Endothelial cell of umbilical vein (primary cell): ENCODE measurements around the gene CCDC73. TPM values are rescaled to one million over a fixed set of nuclear protein-coding genes. Genes with fewer than 3 reads are reported as not detected.

Experiments
- BruUV-seq: library from RNA; stranded (reverse); fragments of 400-500 nt; replicated peaks from 2 replicates; lab custom pipeline; 2021; lab: Mats Ljungman, UMichigan
- CTCF ChIA-PET: fragments of 300-600, 350-600 bp; sonication (Branson Sonifier 250); formaldehyde crosslinking; loops from one replicate; lab custom pipeline; 2021; ENCODE audit warnings: antibody characterized with exemption, inconsistent platforms; lab: Charles Lee
- POLR2A ChIA-PET: fragments of 300-600, 350-600 bp; sonication (Branson Sonifier 250); formaldehyde crosslinking; loops from one replicate; lab custom pipeline; 2021; ENCODE audit warnings: antibody characterized with exemption, inconsistent platforms; lab: Charles Lee
- DNase-seq: peaks from one replicate; pipeline ENCODE4 v3.0.0-alpha.2; 2011; ENCODE audit warnings: low read depth, low spot score
- FAIRE-seq: peaks from 2 replicates; lab custom pipeline; 2011; peaks lifted over from hg19 to GRCh38; lab: Jason Lieb, UNC
- H2AFZ ChIP-seq: 2 replicates; pipeline ENCODE4 v1.6.0; 2012; ENCODE audit warnings: low read depth, low read length, control low read depth, inconsistent platforms
- H3K27ac ChIP-seq: 2 replicates; pipeline ENCODE4 v1.5.1; 2011; ENCODE audit warnings: low read depth, mild to moderate bottlenecking, control low read depth, low read length, moderate library complexity; ENCODE audit not compliant: insufficient read depth
- H3K27me3 ChIP-seq, 2 experiments: 2 replicates each; pipeline versions ENCODE4 v1.6.0 to v1.6.1; 2011; ENCODE audit warnings: low read length in 2 of 2, mixed read lengths in 1 of 2; ENCODE audit not compliant: control insufficient read depth in 2 of 2, insufficient read depth in 2 of 2
- H3K36me3 ChIP-seq, 2 experiments: 2 replicates in 1 of 2; 3 replicates in 1 of 2; pipeline ENCODE4 v1.5.1; 2011; ENCODE audit warnings: low read length in 2 of 2, mild to moderate bottlenecking in 1 of 2, moderate library complexity in 1 of 2; ENCODE audit not compliant: control insufficient read depth in 2 of 2, insufficient read depth in 2 of 2; ENCODE audit errors: extremely low read depth in 1 of 2
- H3K4me1 ChIP-seq: 3 replicates; pipeline ENCODE4 v1.5.1; 2011; ENCODE audit warnings: mild to moderate bottlenecking, low read length; ENCODE audit not compliant: control insufficient read depth, insufficient read depth; ENCODE audit errors: extremely low read depth
- H3K4me2 ChIP-seq: 2 replicates; pipeline ENCODE4 v1.6.1; 2011; ENCODE audit warnings: low read length, control low read depth, mixed read lengths; ENCODE audit not compliant: insufficient read depth
- H3K4me3 ChIP-seq, 3 experiments: fragments of 200-600 bp in 1 of 3; sonication (generic), shearing (Covaris generic) in 1 of 3; replicated peaks in 1 of 3; 2 replicates each; pipeline ENCODE4 v1.5.1; 2011 to 2016; ENCODE audit warnings: control low read depth in 3 of 3, low read length in 3 of 3, mild to moderate bottlenecking in 2 of 3, inconsistent platforms in 1 of 3, low read depth in 1 of 3, moderate library complexity in 1 of 3; ENCODE audit not compliant: insufficient read depth in 1 of 3
- H3K79me2 ChIP-seq: 2 replicates; pipeline ENCODE4 v1.6.0; 2012; ENCODE audit warnings: low read length, inconsistent platforms; ENCODE audit not compliant: control insufficient read depth, insufficient read depth
- H3K9ac ChIP-seq: replicated peaks from 2 replicates; pipeline ENCODE3; 2011; ENCODE audit warnings: low read length, control low read depth; ENCODE audit not compliant: insufficient read depth; ENCODE audit errors: extremely low read depth
- H3K9me1 ChIP-seq: replicated peaks from 3 replicates; pipeline ENCODE4 v1.6.0; 2011; ENCODE audit warnings: mild to moderate bottlenecking, low read length; ENCODE audit not compliant: control insufficient read depth, insufficient read depth; ENCODE audit errors: extremely low read depth
- H3K9me3 ChIP-seq: replicated peaks from 2 replicates; pipeline ENCODE4 v1.5.1; 2012; ENCODE audit warnings: low read length, inconsistent platforms; ENCODE audit not compliant: control insufficient read depth, insufficient read depth
- H4K20me1 ChIP-seq: replicated peaks from 2 replicates; pipeline ENCODE3; 2011; ENCODE audit warnings: mild to moderate bottlenecking, low read length; ENCODE audit not compliant: control insufficient read depth, insufficient read depth; ENCODE audit errors: extremely low read depth
- FOS ChIP-seq: IDR thresholded peaks from 2 replicates; pipeline ENCODE4 v1.6.1; 2011; ENCODE audit warnings: mild to moderate bottlenecking, low read length, moderate library complexity, borderline replicate concordance; ENCODE audit not compliant: insufficient read depth
- GATA2 ChIP-seq: IDR thresholded peaks from 2 replicates; pipeline ENCODE4 v1.7.0; 2011; ENCODE audit warnings: low read depth, mild to moderate bottlenecking, moderate library complexity, mixed read lengths, low read length; ENCODE audit not compliant: insufficient read length, insufficient read depth
- JUN ChIP-seq: IDR thresholded peaks from 2 replicates; pipeline ENCODE4 v1.6.1; 2011; ENCODE audit warnings: borderline replicate concordance, low read depth; ENCODE audit not compliant: insufficient read length, insufficient read depth
- MYC ChIP-seq: IDR thresholded peaks from one replicate; pipeline ENCODE4 v1.6.1; 2011; ENCODE audit warnings: mild to moderate bottlenecking, low read depth, low read length
- POLR2A ChIP-seq: IDR thresholded peaks from 2 replicates; pipeline ENCODE4 v1.6.1; 2012; ENCODE audit warnings: low read depth, mild to moderate bottlenecking, control low read depth, low read length
- POLR2AphosphoS5 ChIP-seq: IDR thresholded peaks from 2 replicates; pipeline ENCODE4 v1.6.1; 2012; ENCODE audit warnings: low read depth, mild to moderate bottlenecking, control low read depth, low read length, moderate library complexity; ENCODE audit not compliant: insufficient read depth
- dilution Hi-C: fragments of 300-500 bp; cut with MboI; formaldehyde crosslinking; loops from one replicate; pipeline ENCODE4 v1.15.0; 2019; ENCODE audit warnings: low sequenced_read_pairs; ENCODE audit not compliant: extremely low pct_ligation_motif_present
- intact Hi-C: fragments of 100-400 bp; cut with micrococcal nuclease; formaldehyde crosslinking; loops from one replicate; pipeline ENCODE4 v1.10.0; 2022
- polyA plus RNA-seq, 4 experiments: library from polyadenylated mRNA; depleted of rRNA in 3 of 4; stranded (reverse) in 3 of 4; unstranded in 1 of 4; fragments of >200 nt; gene quantifications; 2 replicates each; pipeline versions ENCODE4 v1.2.1 to v1.2.3, GENCODE V29; 2011 to 2012; ENCODE audit warnings: missing spikeins in 1 of 4
- total RNA-seq: library from RNA; stranded (reverse); gene quantifications from 2 replicates; pipeline ENCODE4 v1.2.3, GENCODE V29; 2021
- TF ChIP-seq, protein P1 (sequence below), 2 donors: IDR thresholded peaks; 1 replicate in 1 of 2; 2 replicates in 1 of 2; pipeline ENCODE4 v1.5.1; 2011; ENCODE audit warnings: low read length in 2 of 2, mild to moderate bottlenecking in 2 of 2, moderate library complexity in 2 of 2, control low read depth in 1 of 2, inconsistent platforms in 1 of 2, low read depth in 1 of 2; ENCODE audit not compliant: insufficient read depth in 1 of 2; ENCODE audit errors: extremely low read depth in 1 of 2
- TF ChIP-seq, protein P2 (sequence below): IDR thresholded peaks from 2 replicates; pipeline ENCODE4 v1.6.1; 2011; ENCODE audit not compliant: insufficient read depth, insufficient read length

Gene CCDC73
- total and polyA plus RNA-seq, 2 donors (not counting 3 experiments of a cell fraction or from before 2014, with no cell fraction given): not detected

DNA sequence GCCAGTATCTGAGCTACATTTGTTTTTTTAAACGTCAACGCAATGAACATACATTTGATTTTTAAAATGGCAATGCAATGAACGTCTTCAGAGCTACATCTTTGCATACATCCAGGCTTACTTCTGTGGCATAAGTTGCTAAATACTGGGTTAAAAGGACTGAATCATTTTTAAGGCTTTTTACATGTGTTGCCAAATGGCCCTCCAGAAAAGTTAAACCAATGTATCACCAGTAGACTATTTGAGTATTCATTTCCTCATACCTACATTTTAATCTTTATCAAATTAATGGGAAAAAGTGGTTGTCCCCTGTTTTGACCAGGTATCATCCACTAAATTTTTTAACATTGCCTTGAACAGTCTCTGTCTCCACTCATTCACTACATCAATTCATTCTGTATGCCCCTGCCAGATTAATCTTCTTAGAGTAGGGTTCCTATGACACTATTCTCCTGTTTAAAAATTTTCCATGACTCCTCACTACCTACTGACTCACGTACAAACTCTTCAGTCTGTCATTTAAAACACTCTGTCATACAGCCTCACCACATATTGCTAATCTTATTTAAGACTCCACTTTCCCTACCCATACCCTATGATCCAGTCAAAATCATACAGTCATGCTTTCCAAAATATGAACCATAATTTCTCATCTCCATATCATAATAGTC is 22.9 kb upstream of the CCDC73 start:
- H3K9me3 ChIP-seq: no peaks in the 10 kb centered on the region
- H3K4me2 ChIP-seq: no peak overlapping the region
- ChIA-PET POLR2A (no interaction called here), CTCF (no interaction called here)
- no peaks in the 10 kb centered on the region for H3K36me3 ChIP-seq
- TF ChIP-seq FOS (no peak), GATA2 (no peak), POLR2AphosphoS5 (no peak), MYC (no peak), JUN (no peak), POLR2A (no peak)
- TF ChIP-seq, protein P1, sequence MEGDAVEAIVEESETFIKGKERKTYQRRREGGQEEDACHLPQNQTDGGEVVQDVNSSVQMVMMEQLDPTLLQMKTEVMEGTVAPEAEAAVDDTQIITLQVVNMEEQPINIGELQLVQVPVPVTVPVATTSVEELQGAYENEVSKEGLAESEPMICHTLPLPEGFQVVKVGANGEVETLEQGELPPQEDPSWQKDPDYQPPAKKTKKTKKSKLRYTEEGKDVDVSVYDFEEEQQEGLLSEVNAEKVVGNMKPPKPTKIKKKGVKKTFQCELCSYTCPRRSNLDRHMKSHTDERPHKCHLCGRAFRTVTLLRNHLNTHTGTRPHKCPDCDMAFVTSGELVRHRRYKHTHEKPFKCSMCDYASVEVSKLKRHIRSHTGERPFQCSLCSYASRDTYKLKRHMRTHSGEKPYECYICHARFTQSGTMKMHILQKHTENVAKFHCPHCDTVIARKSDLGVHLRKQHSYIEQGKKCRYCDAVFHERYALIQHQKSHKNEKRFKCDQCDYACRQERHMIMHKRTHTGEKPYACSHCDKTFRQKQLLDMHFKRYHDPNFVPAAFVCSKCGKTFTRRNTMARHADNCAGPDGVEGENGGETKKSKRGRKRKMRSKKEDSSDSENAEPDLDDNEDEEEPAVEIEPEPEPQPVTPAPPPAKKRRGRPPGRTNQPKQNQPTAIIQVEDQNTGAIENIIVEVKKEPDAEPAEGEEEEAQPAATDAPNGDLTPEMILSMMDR (IDR thresholded peaks at IDR 0.05; ENCODE audit: extremely low read depth in 1 of 2, insufficient read depth in 1 of 2, low read depth in 1 of 2, low read length in 2 of 2): no peak
- TF ChIP-seq, protein P2, sequence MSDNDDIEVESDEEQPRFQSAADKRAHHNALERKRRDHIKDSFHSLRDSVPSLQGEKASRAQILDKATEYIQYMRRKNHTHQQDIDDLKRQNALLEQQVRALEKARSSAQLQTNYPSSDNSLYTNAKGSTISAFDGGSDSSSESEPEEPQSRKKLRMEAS: no peak
- no peak overlapping the region for H3K27ac ChIP-seq
- H3K4me1 ChIP-seq: no peaks in the 10 kb centered on the region
- no peak overlapping the region for H3K9ac ChIP-seq
- peaks cover 3 to 8% of the 10 kb centered on the region in 2 experiments for H3K27me3 ChIP-seq
- dilution Hi-C loops: no loop called here
- intact Hi-C loops: no loop called here
- DNase-seq (no peak), FAIRE-seq (no peak)
- H4K20me1 ChIP-seq: no peaks in the 10 kb centered on the region
- no peaks in the 10 kb centered on the region for H3K9me1 ChIP-seq
- H3K79me2 ChIP-seq: no peaks in the 10 kb centered on the region
- no peak overlapping the region for H2AFZ ChIP-seq
- H3K4me3 ChIP-seq: no peak overlapping the region
- no TSS peak for BruUV-seq
